Neural cell (in vitro differentiated cells): Measurements from ENCODE around the gene SSBP3.

Experiments
- CTCF ChIP-seq: fragments of 450-650 bp; IDR thresholded peaks from 2 replicates; pipeline ENCODE4 v1.5.1; 2014; ENCODE audit warnings: antibody characterized with exemption, mild to moderate bottlenecking, moderate library complexity; ENCODE audit not compliant: poor library complexity, severe bottlenecking
- EP300 ChIP-seq: fragments of 450-650 bp; conservative IDR thresholded peaks from 2 replicates; pipeline ENCODE4 v1.6.1; 2014; ENCODE audit warnings: antibody characterized with exemption, mild to moderate bottlenecking, moderate library complexity; ENCODE audit not compliant: poor library complexity, severe bottlenecking
- EZH2 ChIP-seq: fragments of 200-600, 300-800 bp; shearing (Covaris generic), sonication (generic); IDR thresholded peaks from 2 replicates; pipeline ENCODE4 v1.6.1; 2014; ENCODE audit warnings: antibody characterized with exemption, low read length, borderline replicate concordance, mild to moderate bottlenecking; ENCODE audit not compliant: insufficient read depth, poor library complexity, severe bottlenecking
- MXI1 ChIP-seq: fragments of 450-650 bp; conservative IDR thresholded peaks from 2 replicates; pipeline ENCODE4 v1.6.1; 2014; ENCODE audit warnings: antibody characterized with exemption, mild to moderate bottlenecking; ENCODE audit not compliant: poor library complexity, severe bottlenecking
- POLR2AphosphoS5 ChIP-seq: IDR thresholded peaks from 2 replicates; pipeline ENCODE4 v1.6.1; 2012
- RAD21 ChIP-seq: fragments of 450-650 bp; conservative IDR thresholded peaks from 2 replicates; pipeline ENCODE4 v1.6.1; 2014; ENCODE audit warnings: antibody characterized with exemption, mild to moderate bottlenecking, moderate library complexity
- REST ChIP-seq: IDR thresholded peaks from 2 replicates; pipeline ENCODE4 v1.6.1; 2012; ENCODE audit warnings: borderline replicate concordance
- SMC3 ChIP-seq: fragments of 450-650 bp; conservative IDR thresholded peaks from 2 replicates; pipeline ENCODE4 v1.6.1; 2014; ENCODE audit warnings: antibody characterized with exemption, mild to moderate bottlenecking, moderate library complexity; ENCODE audit not compliant: poor library complexity
- TAF1 ChIP-seq: IDR thresholded peaks from 2 replicates; pipeline ENCODE4 v1.6.1; 2012; ENCODE audit warnings: low read depth

GRCh38 chr1:54272772-54273091 is 133.5 kb downstream of the SSBP3 start:
- no peak for TF ChIP-seq POLR2AphosphoS5
- TF ChIP-seq EP300 = no peak
- TF ChIP-seq CTCF = no peak
- no peak for TF ChIP-seq EZH2
- TF ChIP-seq REST = no peak
- no peak for TF ChIP-seq RAD21
- TF ChIP-seq TAF1 = no peak
- no peak for TF ChIP-seq MXI1
- TF ChIP-seq SMC3 = no peak
